Measurements from ENCODE around the gene CDCA7L.
"Not testable (repeated sequence)": the region's sequence is repeated elsewhere in the genome, so short reads cannot be mapped to it uniquely, and the experiment has no call there.

CDCA7L gene

DNA sequence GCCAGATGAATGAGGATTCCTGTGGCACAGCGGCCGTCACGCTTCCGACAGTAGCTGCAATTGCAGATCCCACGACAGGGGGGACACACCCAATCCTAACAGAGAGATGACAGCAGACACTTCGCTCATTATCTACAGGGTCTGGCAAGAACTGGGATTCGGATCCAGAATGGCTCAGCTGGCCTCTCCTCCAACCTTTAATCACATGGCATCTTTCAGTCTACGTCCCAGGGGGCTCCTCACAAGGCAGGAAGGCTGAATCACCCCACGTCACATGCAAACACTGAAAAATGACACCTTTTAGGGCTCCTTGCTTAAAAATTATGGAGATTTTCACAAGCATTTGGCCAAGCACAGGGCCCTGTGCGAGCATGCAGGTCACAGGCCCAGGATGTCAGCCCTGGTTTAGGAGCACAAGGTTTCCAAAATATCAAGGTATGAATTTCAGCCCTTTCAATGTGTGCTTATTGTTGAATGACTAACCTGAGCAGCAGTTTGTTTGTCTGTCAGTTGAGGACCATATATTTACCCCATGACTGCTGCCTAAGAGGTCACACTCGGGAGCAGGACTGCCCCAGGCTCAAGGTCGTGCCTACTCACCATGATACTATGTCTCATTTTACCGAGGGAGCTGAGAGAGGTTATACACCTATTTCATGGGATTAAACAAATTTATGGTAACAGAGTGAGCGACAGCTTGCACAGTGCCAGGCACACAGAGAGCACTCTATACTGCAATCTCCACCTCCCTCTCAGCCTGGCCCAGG lies 42.5 kb downstream of the CDCA7L start:
- DNase-seq (ENCODE audit: low read depth) = no peak

DNA sequence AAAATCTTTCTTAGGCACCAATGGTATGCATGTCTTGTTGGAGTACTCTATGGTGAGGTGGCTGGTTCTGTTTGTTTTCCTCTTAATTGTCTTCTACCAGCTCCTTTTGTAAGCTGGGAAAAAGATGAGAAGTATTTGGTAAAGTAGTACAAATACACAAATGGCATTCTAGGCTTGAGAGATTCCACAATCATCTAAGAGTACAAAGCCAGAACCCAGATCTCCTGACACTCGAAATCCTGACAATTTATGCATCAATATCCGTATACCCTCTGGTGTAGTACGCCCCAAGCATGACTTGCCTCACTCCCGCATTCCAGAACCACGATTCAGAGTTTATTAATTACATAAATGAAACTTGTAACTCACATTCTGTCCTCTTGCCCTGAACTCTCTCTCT lies 43.5 kb downstream of the CDCA7L start:
- no peak for DNase-seq (ENCODE audit: low read depth)

DNA sequence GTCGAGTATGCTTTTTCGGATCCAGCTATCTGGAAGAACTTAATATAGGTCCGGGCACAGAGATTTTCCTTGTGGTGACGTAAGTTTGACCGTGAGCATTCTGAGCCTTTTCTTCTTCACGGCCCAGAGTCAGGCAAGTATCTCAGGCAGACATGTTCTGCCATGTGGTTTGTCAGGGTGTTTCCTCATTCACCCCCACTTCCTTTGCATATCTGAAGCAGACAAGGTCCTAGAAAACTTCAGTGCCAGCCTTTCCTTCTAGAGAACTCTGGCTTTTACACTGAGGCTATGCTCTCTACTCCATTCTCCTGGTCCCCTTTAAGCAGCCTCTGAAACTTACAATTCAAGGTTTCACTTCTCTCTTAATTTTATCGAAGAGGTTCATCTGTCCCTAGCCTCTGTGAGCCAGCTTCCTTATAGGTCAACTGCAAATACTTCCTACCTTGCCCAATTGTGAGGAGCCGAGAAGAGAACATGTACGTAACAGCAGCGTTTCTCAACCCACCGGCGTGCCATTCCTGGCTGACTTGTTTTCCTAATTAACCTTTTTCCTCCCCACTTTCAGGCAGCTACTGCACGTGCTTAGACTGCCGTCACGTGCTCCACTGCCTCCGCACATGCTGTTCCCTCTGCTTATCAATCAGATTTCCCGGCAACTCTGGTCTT lies 47.3 kb downstream of the CDCA7L start:
- no peak for DNase-seq (ENCODE audit: low read depth)

DNA sequence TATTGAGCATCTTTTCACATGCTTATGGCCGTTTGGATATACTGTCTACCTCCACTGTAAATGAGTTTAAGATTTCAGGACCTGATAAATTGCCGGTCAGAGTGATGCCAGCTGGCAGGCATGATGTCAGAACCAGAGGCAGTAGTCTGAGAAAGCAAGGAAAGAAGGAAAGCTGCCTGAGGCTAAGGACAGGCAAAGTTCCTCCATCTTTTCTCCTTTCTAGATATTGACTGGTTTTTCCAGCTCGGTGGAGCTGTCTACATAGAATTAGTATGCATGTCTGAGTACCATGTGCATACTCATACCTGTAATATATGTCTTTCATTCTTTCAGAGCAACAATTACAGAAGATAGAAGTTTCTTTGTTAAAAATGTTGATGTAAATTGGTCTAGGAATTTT lies 52.3 kb downstream of the CDCA7L start:
- no peak for DNase-seq (ENCODE audit: low read depth)

DNA sequence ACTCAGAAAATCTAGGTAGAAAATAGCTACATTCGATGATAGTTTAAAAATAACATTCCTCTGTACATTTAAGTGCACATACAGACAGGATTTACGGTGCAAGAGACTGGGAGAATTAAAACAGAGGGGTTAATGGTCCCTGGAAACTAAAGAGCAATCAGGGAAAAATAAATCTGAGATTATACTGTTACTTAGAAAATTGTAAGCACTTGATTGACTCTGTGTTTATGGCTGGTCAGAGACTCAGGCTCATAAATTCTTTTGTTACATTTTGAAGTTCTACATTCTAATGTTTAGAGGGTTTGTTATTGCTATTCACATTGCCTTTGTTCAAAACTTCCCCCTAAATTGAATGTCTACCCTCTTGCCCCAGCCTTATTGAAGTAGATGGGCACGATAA lies 54.4 kb downstream of the CDCA7L start:
- no peak for DNase-seq (ENCODE audit: low read depth)

DNA sequence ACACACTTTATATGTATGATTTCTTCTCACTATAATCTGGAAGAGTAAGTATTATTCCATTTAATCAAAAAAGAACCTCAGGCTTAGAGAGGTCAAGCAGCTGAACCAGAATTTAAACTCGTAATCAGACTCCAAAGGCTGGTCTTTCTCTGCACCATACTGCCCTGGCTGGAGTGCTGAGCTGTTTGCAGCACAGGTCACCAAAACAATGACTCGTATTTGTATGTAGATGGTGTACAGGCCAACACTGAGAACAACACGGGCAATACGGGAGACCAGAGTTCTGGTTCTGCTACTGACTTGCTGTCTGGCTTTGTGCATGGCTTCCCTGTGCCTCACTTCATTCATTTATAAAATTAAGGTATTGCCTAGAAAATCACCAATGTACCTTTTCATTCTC lies 57.9 kb downstream of the CDCA7L start:
- DNase-seq (ENCODE audit: low read depth) = no peak

DNA sequence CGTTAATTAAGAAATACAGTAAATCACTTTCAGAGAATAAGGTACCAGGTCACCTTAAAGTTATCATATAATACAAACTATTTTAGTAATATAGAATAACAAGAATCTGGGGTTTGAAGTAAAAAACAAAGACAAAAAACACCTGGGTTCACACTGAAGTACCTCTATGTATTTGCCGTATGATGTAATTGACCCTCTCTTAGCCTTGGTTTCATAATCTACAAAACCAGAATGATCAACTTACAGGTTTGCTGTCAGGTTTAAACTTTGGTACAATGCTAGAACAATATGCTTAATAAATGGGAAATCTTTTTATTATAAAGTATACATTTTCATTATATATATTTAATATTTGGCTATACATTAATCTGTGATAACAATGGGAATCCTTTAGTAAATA lies 58.3 kb downstream of the CDCA7L start:
- no peak for DNase-seq (ENCODE audit: low read depth)

DNA sequence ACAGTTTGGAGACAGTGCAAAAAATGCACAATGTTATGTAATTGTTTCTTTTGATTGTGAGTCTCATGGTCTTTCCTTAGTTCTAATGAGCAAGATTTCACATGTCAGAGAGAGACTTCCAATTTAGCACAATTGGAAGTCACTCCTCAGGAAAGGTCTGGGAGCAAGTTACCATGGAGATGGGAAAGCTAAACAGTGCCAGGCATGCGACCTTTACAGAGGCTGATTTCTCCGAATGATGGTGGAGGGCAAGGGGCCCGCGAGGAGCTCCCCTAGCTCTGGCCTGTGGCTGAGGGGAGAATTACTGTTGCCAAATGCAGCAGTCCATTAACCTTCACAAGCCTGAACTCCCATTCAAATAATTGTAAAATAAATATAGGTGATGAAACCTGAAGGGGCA lies 59.3 kb downstream of the CDCA7L start:
- no peak for DNase-seq (ENCODE audit: low read depth)

DNA sequence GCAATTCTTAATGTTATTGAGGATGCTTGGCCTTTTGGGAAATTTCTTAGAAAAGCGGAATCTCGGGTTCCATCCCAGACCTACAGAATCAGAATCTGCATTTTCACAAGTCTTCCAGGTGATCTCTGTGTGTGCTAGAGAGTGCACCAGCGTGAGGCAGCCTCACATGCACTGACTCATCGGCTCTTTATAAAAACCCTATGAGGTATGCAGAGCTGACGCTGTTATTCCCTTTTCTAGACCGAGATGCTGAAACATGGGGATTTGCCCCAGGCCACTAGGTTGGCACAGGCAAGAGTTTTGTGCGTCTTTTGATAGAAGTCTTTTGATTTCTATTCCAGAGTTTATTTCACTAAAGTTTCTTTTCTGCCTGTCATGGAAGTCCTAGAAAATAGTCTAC lies 61.2 kb downstream of the CDCA7L start:
- DNase-seq (ENCODE audit: low read depth) = no peak

DNA sequence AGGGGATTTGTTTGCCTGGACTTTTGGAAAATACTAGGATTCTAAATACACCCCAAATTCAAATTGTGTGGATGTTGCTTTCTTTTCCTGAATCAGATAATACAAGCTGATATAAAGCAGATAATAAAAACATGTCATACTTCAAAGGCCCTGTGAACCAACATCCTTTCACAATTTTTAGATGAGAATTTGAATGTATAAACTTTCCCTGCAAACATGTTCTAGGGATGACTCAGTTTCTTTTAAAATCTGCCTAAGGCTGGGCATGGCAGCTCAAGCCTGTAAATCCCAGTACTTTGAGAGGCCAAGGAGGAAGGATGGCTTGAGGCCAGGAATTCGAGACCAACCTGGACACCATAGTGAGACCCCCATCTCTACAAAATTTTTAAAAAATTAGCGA lies 62.2 kb downstream of the CDCA7L start:
- DNase-seq (ENCODE audit: low read depth) = not testable (repeated sequence)

DNA sequence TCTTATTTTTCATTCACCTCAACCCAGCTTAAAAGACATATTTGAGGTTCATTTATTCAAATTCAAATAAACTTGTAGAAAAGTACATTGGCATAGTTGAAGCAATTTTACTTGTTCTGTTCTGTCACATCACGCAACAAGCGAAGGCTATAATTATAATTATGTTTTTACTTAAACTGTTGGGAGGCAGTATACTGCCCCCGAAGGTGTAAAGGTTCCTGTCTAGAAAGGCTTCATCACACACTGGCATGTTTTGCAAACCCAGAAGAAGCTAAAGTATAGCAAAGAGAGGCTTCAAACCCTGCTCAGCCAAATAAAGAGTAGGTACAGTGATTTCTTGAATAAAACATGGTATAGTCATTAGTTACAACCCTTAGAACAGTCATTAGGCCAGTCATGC lies 62.6 kb downstream of the CDCA7L start:
- no peak for DNase-seq (ENCODE audit: low read depth)

DNA sequence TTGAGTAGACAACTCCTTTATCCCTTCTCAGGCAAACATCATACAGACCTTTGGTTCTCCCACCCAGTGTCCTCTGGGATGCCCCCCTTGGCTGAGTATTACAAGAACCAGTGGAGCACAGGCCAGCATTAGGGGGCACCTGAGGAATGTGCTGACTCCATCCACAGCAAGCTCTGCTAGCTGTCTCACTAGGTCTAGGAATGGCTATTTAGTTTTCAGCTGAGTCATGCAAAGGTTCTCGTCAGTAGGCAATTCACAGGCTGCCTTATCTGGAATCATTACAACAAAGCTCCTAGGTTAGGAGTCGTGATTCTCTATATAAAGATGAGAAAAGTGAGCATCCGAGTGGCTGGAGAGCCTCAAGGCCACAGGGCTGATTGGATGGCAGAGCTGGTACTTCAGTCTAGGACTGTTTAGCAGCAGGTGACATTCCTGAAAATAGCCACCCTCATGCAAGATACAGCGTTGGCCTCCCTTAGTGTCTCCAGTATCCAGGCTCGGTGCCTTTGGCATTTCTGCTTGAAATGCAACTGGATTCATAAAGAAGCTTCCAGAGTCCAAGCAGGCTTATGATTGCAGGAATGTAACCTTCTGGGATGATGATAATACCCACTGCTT lies 75.8 kb downstream of the CDCA7L start:
- no peak for DNase-seq (ENCODE audit: low read depth)

DNA sequence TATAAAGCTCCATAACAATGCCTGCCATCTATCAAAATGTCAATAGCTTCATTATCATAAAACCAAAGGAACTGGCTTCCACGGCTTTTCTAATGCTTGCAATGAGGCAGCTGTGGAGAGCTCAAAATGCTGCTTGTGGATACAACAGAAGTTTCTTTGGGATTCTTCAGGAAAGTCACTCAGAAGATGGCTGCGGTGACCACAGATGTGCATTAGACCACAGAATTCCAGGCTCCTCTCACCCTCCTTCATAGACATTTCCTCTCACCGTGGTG lies 77.2 kb downstream of the CDCA7L start:
- DNase-seq (ENCODE audit: low read depth) = no peak

DNA sequence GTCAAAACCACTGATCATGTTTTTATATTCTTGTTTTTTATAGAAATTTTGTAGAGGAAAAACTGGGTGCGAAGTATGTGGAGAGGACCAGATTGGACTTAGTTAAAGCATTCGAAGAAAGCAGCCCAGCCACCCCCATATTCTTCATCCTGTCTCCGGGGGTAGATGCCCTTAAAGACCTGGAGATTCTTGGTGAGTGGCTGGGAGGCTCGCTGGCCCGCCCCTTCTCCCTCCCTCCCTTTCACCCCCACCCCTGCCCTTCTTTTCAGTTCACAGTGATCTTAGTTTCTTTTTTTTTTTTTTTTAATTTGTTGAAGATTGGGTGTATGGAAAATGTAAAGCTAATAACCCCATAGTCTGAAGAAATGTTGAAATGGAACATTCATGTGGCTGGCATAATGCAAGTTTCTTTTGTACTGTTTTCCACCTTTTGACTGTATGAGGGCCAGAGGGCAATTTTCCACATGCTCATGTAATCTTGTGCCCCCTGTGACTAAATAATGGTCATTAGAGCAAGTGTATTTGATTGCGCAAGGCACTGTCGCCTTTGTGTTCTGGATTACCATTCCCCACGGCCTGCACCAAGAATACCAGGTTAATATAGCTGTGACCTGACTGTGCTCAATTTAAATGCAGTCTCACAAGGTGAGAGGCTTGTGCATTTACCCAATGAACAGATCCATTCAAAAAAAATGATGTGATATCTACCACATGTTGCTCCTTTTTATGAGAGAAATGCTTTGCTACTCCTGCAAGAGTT lies 77.7 kb downstream of the CDCA7L start:
- DNase-seq (ENCODE audit: low read depth) = no peak

DNA sequence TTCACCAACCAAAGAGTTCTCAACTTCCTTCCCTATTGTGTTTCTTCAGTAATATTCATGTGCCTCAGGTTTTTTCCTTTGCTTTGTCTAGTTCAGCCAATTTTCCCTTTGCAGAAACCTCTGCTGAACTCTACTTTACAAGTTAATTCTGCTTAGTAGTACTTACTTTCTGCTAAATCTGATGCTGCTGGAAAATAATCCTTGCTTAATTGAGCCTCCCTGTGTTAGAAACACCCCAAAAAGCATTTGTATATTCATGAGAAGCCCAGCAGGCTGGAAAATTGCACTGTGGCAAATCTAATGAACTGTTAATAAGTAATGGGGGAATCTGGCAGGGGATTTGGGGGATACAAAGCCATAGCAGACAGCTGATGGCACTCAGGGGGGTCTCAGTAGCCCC lies 78.5 kb downstream of the CDCA7L start:
- DNase-seq (ENCODE audit: low read depth) = no peak

DNA sequence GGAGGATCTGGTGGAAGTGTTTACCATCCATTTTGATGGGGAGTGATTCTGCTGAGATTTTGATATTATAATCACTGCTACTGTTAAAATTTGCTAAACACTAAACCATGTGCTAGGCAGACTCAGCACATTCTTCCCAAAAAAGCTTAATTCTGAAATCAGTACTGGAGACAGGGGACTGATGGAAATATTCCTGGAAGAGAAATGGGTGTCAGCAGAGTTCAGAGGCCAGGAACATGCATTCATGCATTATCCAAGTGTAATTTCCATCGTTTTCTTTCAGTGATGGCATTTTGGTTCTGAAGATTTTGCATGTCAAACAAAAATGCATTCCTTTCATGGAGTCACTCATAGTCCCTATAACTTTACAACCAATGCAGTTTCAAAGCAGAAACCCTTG lies 79.0 kb downstream of the CDCA7L start:
- DNase-seq (ENCODE audit: low read depth) = no peak

DNA sequence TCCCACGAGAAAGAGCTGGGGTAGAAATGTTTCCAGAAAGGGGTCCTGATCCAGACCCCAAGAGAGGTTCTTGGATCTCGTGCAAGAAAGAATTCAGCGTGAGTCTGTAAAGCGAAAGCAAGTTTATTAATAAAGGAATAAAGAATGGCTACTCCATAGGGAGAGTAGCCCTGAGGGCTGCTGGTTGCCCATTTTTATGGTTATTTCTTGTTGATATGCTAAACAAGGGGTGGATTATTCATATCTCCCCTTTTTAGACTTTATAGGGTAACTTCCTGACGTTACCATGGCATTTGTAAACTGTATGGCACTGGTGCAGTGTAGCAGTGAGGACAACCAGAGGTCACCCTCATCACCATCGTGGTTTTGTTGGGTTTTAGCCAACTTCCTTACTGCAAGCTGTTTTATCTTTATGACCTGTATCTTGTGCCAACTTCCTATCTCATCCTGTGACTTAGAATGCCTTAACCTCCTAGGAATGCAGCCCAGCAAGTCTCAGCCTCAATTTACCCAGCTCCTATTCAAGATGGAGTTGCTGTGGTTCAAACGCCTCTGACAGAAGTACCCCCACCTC lies 80.0 kb downstream of the CDCA7L start:
- not testable (repeated sequence) for DNase-seq (ENCODE audit: low read depth)

DNA sequence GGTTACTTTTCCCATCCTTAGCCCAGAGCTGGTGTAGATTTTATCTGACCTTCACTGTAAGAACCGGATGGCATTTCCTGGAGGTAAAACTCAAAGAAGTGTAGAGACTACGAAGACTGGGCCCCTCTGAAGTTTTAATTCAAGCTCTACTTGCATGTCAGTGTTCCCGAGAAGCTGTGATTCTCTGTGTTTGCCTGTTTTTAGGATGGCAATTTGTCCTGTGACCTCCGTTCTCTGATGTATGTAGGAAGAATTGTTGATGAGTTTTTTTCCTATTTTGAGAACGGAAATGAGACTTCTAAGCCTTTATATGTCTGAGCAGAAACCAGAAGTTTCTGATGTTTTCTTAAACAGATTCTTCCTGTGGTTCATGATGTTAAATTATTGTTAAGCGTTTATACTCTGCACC lies 94.1 kb downstream of the CDCA7L start:
- no peak for DNase-seq (ENCODE audit: low read depth)

Data from stimulated activated CD8-positive, alpha-beta memory T cell treated with anti-CD3 and anti-CD28 coated beads, Interleukin-4, amount 100 ng/mL, for 24 hours (primary cell).